NCI-H446 treated with DMSO at 0.1 percent for 48 hours (cell line): Measurements from ENCODE around the gene GPLD1.

Experiments
- DNase-seq: peaks from one replicate; lab custom pipeline; 2025; lab: John Stamatoyannopoulos, UW

Gene GPLD1

GRCh38 chr6:24455061-24455460 lies 34.3 kb downstream of the GPLD1 start:
- DNase-seq, result no peak

- DNase-seq, result no peak
Observed at GRCh38 chr6:24454452-24454851, 34.9 kb downstream of the GPLD1 start.

GRCh38 chr6:24453921-24454320 lies 35.5 kb downstream of the GPLD1 start:
- no peak for DNase-seq

GRCh38 chr6:24451581-24452388 lies 37.6 kb downstream of the GPLD1 start:
- DNase-seq, result no peak

GRCh38 chr6:24448828-24449525 lies 40.4 kb downstream of the GPLD1 start:
- DNase-seq, result no peak

GRCh38 chr6:24448396-24448795 lies 41.0 kb downstream of the GPLD1 start:
- DNase-seq, result no peak

GRCh38 chr6:24446670-24447069 lies 42.7 kb downstream of the GPLD1 start:
- DNase-seq, result no peak

- DNase-seq, result no peak
Observed at GRCh38 chr6:24445704-24446103, 43.7 kb downstream of the GPLD1 start.

- DNase-seq, result no peak
Observed at GRCh38 chr6:24444588-24444987, 44.8 kb downstream of the GPLD1 start.

- DNase-seq, result no peak
Observed at GRCh38 chr6:24441599-24441904, 47.8 kb downstream of the GPLD1 start.

- no peak for DNase-seq
Observed at GRCh38 chr6:24440897-24441598, 48.3 kb downstream of the GPLD1 start.

- DNase-seq, result no peak
Observed at GRCh38 chr6:24439858-24440539, 49.4 kb downstream of the GPLD1 start.

- DNase-seq, result no peak
Observed at GRCh38 chr6:24436979-24437378, 52.4 kb downstream of the GPLD1 start.

- DNase-seq, result no peak
Observed at GRCh38 chr6:24432611-24433010, 56.8 kb downstream of the GPLD1 start.

- DNase-seq, result no peak
Observed at GRCh38 chr6:24431045-24431451, 58.3 kb downstream of the GPLD1 start.

- no peak for DNase-seq
Observed at GRCh38 chr6:24430086-24430485, 59.3 kb downstream of the GPLD1 start.

- no peak for DNase-seq
Observed at GRCh38 chr6:24429146-24429545, 60.2 kb downstream of the GPLD1 start.

- no peak for DNase-seq
Observed at GRCh38 chr6:24428615-24429014, 60.8 kb downstream of the GPLD1 start.

GRCh38 chr6:24426729-24427446 lies 62.5 kb downstream of the GPLD1 start:
- no peak for DNase-seq

GRCh38 chr6:24425091-24425490 lies 64.3 kb downstream of the GPLD1 start:
- DNase-seq, result no peak

- no peak for DNase-seq
Observed at GRCh38 chr6:24419526-24419925, 69.9 kb downstream of the GPLD1 start.

- no peak for DNase-seq
Observed at GRCh38 chr6:24415753-24416152, 73.6 kb downstream of the GPLD1 start.
